Omental fat pad (tissue), 4 donors: ENCODE data around the gene AOX1. TPM values are rescaled to one million over a fixed set of nuclear protein-coding genes. Genes with fewer than 3 reads are reported as not detected.

ENCODE experiments used
- total RNA-seq, 4 donors: library from RNA; depleted of rRNA; stranded (reverse); fragments of >200 nt; gene quantifications; one replicate each; pipeline ENCODE4 v1.1.0, GENCODE V29; 2016

AOX1 gene
- total RNA-seq, 4 donors from 2014 or later = 241 to 629 (median 321) TPM

Other genes starting within 250 kb of the AOX1 start
- 10 to 100 TPM; 10.4 to 19.9 (median 14.2) TPM for gene KCTD18, start 75.9 kb upstream of the AOX1 start, total RNA-seq
- 10 to 100 TPM in 2 of 4 donors, 1 to 10 TPM in 2; 4.7 to 18.7 (median 9.5) TPM for gene SGO2, start 59.8 kb upstream of the AOX1 start, total RNA-seq
- 100 to 1,000 TPM; 248 to 368 (median 315) TPM for gene BZW1, start 225.9 kb downstream of the AOX1 start, total RNA-seq